Stimulated activated CD8-positive, alpha-beta memory T cell treated with anti-CD3 and anti-CD28 coated beads, Interleukin-2, amount 100 ng/mL, for 48 hours (primary cell): Measurements from ENCODE around the gene TGM1.
"Not testable (repeated sequence)": the region's sequence is repeated elsewhere in the genome, so short reads cannot be mapped to it uniquely, and the experiment has no call there.

Source experiments
- DNase-seq, 2 donors: peaks; one replicate each; pipeline ENCODE4 v3.0.0-alpha.2; 2020; ENCODE audit warnings: low read depth in 2 of 2

Gene TGM1

GRCh38 chr14:24234095-24235005, 28.6 kb downstream of the TGM1 start:
- DNase-seq = no peak

DNA sequence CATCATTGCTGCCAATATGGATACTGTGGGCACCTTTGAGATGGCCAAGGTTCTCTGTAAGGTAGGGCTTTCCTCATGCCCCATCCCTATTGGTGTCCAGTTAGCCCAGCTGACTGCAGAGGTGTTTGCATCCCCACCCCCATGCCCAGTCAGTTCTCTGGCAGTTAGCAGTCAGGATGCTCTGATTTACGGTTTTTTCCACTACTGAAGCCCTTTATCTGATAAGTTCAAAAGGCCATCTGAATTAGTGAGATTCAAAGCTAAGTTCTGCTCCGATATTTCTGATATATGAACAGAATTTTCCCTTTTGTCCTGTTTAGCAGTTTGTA, 29.5 kb downstream of the TGM1 start:
- no peak for DNase-seq

- peak in 1 of 2 donors; percentile 29 for DNase-seq
These were observed 30.1 kb downstream of the TGM1 start, which contains the start of gene GMPR2 for GRCh38 chr14:24232645-24233537. TSS of gene GMPR2 (plus strand) at chr14:24232929. CDS start at chr14:24233254, 325 bp downstream.

DNA sequence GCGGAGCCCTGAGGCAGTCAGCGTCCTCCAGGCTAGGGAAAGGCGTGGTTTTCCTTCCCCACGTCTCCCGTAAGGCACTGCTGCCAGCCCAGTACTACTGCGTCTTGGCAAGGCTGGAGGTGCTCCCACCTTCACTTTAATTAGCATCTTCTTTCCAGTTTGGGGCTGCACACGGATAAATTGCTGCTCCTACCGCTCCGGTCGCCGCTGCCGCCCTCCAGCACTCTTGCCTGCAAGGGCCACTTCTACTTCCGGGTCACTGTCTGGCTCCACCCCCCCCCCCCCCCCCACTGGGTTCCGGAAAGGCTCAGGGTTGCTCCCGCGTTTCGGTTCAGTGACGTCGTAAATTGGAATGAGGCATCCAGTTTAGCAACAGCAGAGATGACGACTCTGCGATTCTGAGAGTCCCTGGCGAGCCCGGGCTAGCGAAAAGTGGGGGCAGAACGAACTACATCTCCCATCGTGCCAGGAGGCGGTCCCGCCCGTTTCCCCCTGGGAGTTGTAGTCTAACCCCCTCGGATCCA, 30.8 kb downstream of the TGM1 start, which contains the start of gene NEDD8:
TSS of gene NEDD8 (minus strand) at position 247 of the 524 bp plus-strand sequence. CDS start at position 147, 100 bp downstream.
- DNase-seq = peak; percentile 73 to 85

DNA sequence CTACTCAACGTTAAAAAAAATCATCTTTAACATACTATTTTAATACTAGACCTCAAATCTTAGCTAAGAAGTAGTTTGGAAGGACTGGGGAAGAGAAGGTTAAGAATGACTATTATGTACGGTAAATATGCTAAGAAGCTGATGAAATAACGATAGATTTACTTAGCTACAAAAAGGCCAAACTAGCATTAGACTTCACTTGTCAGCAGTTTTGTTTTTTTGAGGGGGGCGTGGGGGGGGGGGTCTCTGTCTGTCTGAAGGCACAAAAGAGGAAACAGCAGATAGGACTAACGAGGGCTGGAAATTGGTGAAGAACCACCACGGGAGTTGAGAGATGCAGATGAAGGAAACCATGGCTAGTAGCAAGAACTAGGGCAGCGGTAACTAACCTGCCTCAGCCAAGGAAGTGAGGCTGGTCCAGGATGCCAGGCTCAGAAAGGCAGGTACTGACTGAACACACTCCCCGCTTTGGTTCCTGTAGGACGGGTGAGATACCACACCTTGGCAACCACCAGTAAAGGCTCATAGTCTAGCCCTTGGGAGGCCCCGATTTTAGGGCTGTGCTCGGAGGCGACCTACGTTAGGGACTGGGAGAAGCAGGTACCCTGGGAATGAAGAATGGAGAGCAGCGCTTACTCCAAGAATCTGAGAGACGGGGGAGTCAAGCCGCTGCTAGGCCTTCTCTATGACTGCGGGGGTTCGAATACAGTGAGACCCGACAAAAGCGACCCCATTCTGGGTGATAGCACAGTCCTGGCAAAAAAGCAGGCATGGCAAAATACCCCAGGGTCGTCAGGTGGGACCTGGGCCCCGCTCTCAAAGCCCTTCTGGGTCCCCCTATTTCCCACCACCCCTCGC, 31.5 kb downstream of the TGM1 start:
- no peak for DNase-seq

DNA sequence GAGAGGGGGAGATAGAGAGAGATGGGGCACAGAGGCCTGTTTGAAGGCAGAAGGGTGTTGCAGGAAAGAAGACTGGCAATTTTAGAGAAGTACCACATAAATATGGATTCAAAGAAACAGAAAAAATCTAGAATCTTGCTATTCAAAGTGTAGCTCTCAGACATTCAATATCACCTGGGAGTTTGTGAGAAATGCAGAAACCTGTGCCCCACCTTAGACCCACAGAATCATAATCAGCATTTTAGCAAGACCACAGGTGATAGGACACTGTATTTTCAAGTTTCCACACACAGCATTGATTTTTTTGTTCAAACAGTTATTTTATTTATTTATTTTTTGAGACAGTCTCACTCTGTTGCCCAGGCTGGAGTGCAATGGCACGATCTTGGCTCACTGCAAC, 34.1 kb downstream of the TGM1 start:
- DNase-seq = no peak

DNA sequence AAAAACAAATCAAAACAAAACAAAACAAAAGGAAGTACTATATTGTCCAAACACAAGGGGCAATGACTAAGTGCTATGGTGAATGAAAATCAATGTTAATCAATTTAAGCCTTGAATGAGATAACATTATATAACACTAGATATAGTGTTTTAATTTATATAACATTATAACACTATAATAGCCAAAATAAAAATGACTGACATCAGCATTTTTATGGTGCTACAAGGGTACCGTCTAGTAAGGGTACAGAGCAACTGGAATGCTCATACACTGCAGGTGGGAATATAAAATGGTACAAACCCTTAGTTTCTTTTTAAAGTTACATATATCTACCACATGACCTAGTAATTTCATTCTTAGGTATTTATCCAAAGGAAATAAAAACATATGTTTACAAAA, 36.5 kb downstream of the TGM1 start:
- no peak for DNase-seq

DNA sequence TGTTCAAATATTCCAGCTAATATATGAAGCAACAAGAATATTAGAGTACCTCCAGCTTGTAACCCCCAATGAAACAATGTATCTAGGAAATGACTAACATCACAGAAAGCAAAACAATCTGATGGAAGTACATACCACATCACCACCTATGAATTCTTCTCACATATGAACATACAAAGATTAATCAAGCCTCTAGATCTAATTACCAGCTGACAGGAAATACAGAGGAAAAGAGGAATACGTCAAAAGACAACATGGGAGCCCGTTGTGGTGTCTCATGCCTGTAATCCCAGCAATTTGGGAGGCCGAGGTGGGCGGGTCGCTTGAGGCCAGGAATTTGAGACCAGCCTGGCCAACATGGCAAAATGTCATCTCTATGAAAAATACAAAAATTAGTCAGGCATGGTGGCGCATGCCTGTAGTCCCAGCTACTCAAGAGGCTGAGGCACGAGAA, 38.3 kb downstream of the TGM1 start:
- no peak for DNase-seq

GRCh38 chr14:24222987-24223386, 40.0 kb downstream of the TGM1 start:
- not testable (repeated sequence) for DNase-seq

GRCh38 chr14:24219521-24219920, 43.5 kb downstream of the TGM1 start:
- DNase-seq = no peak

DNA sequence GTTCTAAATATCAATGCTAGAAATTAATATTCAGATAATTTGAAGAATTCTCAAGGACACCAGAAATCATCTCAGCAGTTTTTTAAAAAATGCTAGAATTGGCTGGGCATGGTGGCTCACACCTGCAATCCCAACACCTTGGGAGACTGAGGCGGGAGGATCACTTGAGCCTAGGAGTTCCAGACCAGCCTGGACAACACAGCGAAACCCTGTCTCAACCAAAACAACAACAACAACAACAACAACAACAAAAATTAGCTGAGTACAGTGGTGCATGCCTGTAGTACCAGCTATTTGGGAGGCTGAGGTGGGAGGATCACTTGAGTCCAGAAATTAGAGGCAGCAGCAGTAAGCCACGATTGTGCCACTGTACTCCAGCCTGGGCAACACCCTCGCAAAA, 43.9 kb downstream of the TGM1 start:
- DNase-seq = no peak

DNA sequence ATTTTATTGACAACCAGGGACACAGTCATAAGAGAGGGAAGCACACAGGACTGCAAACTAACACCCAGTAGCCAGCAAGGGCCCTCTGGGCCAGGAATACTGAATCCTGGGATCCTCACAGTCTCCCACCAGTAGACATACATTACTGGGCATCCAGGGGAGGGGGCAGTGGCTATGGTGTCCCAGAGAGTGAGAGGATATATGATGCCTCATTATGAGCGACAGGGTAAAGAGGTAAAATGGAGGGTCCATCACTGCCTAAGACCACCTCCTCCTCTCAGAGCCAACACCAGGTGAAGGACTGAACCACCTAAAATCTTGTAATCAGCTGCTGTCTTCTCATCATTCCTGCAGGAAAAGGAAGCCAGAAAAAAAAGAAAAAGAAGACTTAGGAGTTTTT, 46.1 kb downstream of the TGM1 start:
- DNase-seq = not testable (repeated sequence)

- no peak for DNase-seq
These were observed 46.7 kb downstream of the TGM1 start for GRCh38 chr14:24216345-24216699.

DNA sequence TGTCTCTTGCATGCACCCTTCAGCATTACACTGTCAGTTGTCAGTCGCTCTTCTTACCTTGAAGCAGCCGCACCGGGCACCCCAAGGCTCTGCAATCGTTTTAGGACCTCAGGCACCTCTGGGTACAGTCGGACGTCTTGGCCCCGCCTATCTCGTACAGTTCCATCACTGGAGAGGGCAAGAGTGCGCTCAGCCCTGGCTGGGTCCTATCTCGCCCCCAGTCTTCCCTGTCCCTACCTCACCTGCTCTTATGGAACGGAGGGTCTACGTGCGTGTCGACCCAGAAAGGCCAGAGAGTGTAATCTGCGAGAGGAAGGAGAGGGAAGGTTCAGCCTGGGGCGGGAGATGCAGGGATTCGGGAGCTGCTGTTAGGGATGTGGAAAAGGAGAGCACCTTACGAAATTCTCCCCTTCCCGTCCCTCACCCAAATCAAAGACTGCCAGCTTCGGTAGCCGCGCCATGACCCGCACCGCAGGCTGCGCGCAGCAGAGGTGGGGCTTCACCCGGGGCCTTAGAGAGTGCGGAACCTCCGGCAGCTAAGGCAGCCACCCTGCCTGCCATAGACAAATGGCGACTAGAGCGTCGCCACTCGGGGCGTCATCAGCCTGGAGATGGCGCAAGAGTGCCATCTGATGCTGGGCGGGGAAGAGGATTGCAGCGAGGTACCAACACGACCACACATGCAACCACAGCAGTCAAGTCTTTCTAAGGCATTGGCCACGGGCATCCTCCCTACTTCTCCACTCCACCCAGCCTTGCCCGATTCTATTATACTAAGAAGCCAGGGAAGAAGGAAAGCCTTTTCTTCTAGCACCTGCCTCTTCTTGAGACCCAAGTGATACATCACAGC, 47.3 kb downstream of the TGM1 start, which contains the start of gene MDP1:
TSS of gene MDP1 (minus strand) at position 572 of the 850 bp plus-strand sequence. CDS start at position 461, 111 bp downstream.
- DNase-seq = peak; percentile 62 to 74

DNA sequence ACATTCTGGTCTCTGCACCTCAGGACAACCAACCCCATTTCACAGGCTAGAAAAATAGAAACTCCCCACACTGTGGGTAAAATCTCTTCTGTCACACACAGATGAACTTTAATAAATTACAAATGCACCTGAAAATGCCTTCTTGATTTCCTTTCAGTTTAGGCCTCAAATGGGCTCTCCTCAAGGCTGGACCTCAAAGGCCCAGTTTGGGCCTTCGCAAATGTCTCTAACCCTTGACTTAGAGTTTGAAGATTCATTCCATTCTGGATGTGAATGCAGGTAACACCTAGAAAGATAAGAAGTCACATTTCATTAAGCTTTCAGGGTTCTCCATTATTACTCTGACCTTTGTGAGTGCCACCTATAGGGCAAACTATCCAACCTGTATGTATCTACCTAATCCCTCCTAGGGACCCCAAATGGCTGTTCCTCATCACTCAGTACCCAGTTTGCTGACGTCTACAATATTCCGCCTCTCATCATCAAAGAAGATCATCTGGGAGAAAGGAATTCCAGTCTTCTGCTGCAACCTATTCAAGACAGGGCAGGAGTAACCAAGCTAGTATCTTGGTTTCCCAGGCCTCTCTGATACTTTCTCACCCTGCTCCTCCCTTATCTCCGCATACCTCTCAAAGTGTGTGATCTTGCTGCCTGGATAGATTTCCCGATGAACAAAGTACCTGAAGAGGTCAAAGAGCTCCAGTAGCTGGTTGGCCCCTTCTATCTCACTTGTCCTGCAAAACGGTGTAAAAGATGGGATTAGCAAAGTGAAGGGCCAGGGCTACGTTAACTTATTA, 48.9 kb downstream of the TGM1 start:
- no peak for DNase-seq

DNA sequence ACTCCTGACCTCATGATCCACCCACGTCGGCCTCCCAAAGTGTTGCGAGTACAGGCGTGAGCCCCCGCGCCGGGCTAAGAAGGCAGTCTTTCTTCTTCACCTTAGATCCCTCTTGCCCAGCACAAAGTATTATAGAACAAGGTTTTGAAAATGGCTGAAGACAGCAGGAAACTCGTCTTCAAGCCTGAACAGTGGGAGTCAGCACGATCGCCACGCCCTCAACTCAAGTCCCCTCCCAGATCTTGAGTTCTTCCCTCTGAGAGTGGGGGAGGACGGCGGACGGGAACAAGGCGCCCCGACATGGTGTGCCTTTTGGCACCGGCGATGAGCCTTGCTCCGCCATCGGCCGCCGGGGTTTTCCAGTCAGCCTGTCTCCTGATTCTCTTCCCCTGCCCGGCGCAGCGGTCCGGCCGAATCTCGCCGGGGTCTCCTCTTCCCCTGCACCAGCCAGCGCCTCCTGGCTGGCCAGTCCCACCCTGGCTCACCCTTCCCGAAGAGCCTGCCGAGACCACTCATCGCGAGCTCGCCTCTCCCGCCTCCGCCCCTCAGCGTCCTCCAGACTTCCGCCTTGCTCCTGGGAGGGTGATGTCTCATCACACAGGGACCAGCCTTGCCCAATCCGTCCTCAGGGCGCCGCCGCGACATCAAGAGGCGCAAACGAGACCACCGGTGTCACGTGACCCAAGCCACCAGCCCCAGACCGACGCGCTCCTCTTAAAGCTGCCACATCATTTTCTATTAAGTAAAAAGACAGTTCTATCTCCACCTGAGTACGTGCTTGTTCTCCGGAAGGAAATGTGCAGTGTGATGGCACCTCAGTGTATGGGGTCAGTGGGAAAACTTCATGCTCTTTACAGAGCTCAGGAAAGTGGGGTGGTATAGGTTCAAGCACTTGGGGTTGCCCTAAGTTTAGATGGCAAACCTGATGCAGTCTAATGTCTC, 49.8 kb downstream of the TGM1 start, which contains the start of gene CHMP4A:
TSS of gene CHMP4A (minus strand) at position 565 of the 942 bp plus-strand sequence. CDS start at position 516, 49 bp downstream.
- peak; percentile 95 to 98 for DNase-seq

DNA sequence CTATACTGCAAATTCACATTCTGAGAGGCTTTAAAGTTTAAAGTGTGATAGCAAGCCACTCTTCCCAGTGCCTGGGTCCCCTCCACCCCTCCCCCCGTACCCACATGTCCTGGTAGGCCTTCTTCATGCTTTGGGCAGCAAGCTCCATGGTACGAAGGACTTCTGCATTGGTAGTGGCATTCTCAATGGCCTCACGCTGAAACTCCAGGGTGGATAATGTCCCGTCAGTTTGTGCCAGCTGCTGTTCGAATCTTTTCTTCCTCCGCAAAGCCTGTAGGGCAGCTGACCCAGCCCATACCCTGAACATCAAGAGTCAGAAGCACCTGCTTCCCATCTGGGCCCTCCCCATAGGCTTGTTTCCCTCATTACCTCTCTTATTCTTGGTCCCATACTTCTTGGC, 51.7 kb downstream of the TGM1 start:
- no peak for DNase-seq

DNA sequence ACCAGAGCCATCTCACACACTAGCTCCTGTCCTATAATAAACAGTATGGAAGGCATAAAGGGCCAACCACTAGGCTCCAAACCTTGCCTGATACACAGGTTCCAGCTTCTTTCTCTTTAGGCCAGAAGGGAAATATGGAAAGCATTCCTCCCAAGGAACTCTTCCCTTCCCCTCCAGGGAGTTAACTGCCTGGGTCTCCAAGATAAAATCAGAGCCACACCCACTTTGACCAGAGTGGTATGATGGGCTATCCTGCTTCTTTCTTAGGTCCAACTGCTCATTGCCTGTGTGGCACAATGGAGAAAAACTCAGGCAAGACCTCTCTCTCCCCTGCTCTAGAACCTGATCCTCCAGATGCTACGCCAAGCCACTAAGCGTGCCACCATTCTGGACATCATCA, 55.4 kb downstream of the TGM1 start:
- DNase-seq = no peak
